HCT116 (cell line): ENCODE measurements around the gene CDK11B. TPM values are rescaled to one million over a fixed set of nuclear protein-coding genes. Genes with fewer than 3 reads are reported as not detected.

Experiments used
- ATAC-seq: fragments of 200-7000 bp; cut with Tn5 transposase; 2 replicates; pipeline ENCODE4 v1.9.1; 2020; ENCODE audit warnings: mild to moderate bottlenecking, moderate library complexity
- BruUV-seq: library from RNA; stranded (reverse); fragments of 400-500 nt; replicated peaks from 2 replicates; lab custom pipeline; 2021; lab: Mats Ljungman, UMichigan
- CTCF ChIA-PET: fragments of 300-600 bp; sonication (Branson Sonifier 250); formaldehyde crosslinking; loops from one replicate; lab custom pipeline; 2021; ENCODE audit warnings: antibody characterized with exemption; lab: Charles Lee
- POLR2A ChIA-PET: fragments of 300-600, 350-600 bp; sonication (Branson Sonifier 250); formaldehyde crosslinking; loops from one replicate; lab custom pipeline; 2021; ENCODE audit warnings: antibody characterized with exemption; lab: Charles Lee
- RAD21 ChIA-PET, 2 experiments: fragments of 300-600 bp; sonication (Branson Sonifier 250); formaldehyde crosslinking; loops; one replicate each; lab custom pipeline; 2023; ENCODE audit warnings: low total read pairs in 2 of 2; ENCODE audit not compliant: uncharacterized antibody in 2 of 2, unreplicated experiment in 2 of 2, low non-redundant PET in 1 of 2; lab: Charles Lee
- DNase-seq: peaks from one replicate; pipeline ENCODE4 v3.0.0-alpha.2; 2010; ENCODE audit warnings: low read depth, low spot score
- H2AFZ ChIP-seq: fragments of 200-600 bp; shearing (Covaris generic), sonication (generic); 2 replicates; pipeline ENCODE4 v1.6.1; 2017; ENCODE audit warnings: low read depth, mixed run types, mixed read lengths, antibody characterized with exemption, low read length; ENCODE audit not compliant: poor library complexity, severe bottlenecking
- H3K27ac ChIP-seq: 2 replicates; pipeline ENCODE4 v1.5.1; 2012; ENCODE audit warnings: low read depth, low read length
- H3K27me3 ChIP-seq: fragments of 200-600 bp; sonication (generic); 2 replicates; pipeline ENCODE4 v1.6.1; 2016; ENCODE audit warnings: mixed run types, low read length, mixed read lengths; ENCODE audit not compliant: insufficient read depth
- H3K36me3 ChIP-seq, 2 experiments: fragments of 200-500 bp in 1 of 2; fragments of 200-600 bp in 1 of 2; sonication (Bioruptor generic) in 1 of 2; sonication (generic) in 1 of 2; 2 replicates each; pipeline versions ENCODE4 v1.5.1 to v1.6.1; 2014 to 2016; ENCODE audit warnings: low read length in 2 of 2, inconsistent platforms in 1 of 2, mixed read lengths in 1 of 2, mixed run types in 1 of 2; ENCODE audit not compliant: insufficient read depth in 2 of 2, control insufficient read depth in 1 of 2
- H3K4me1 ChIP-seq, 2 experiments: fragments of 200-600 bp in 1 of 2; sonication (generic) in 1 of 2; 2 replicates each; pipeline versions ENCODE4 v1.5.1 to v1.6.1; 2012 to 2017; ENCODE audit warnings: low read length in 2 of 2, inconsistent platforms in 1 of 2, mild to moderate bottlenecking in 1 of 2, mixed read lengths in 1 of 2, mixed run types in 1 of 2, moderate library complexity in 1 of 2; ENCODE audit not compliant: insufficient read depth in 2 of 2, control insufficient read depth in 1 of 2
- H3K4me2 ChIP-seq: fragments of 200-600 bp; sonication (generic); 2 replicates; pipeline ENCODE4 v1.6.1; 2017; ENCODE audit warnings: mixed run types, low read length, mixed read lengths
- H3K4me3 ChIP-seq, 2 experiments: fragments of 200-600 bp in 1 of 2; sonication (generic) in 1 of 2; replicated peaks in 1 of 2; 2 replicates each; pipeline ENCODE4 v1.5.1; 2011 to 2016; ENCODE audit warnings: low read length in 2 of 2, control low read depth in 1 of 2, low read depth in 1 of 2, mild to moderate bottlenecking in 1 of 2, mixed read lengths in 1 of 2, mixed run types in 1 of 2
- H3K79me2 ChIP-seq: fragments of 200-600 bp; sonication (generic); 2 replicates; pipeline ENCODE4 v1.6.1; 2017; ENCODE audit warnings: mild to moderate bottlenecking, mixed run types, low read length, moderate library complexity, mixed read lengths; ENCODE audit not compliant: insufficient read depth
- H3K9ac ChIP-seq: fragments of 200-600 bp; sonication (generic); 2 replicates; pipeline ENCODE4 v1.6.1; 2016; ENCODE audit warnings: low read length, mixed read lengths
- H3K9me2 ChIP-seq: fragments of 200-600 bp; sonication (generic), shearing (Covaris generic); 2 replicates; pipeline ENCODE4 v1.6.1; 2017; ENCODE audit warnings: mixed run types, mild to moderate bottlenecking, moderate library complexity; ENCODE audit not compliant: insufficient read depth
- H3K9me3 ChIP-seq, 2 experiments: fragments of 200-500 bp in 1 of 2; fragments of 200-600 bp in 1 of 2; sonication (Bioruptor generic) in 1 of 2; sonication (generic) in 1 of 2; 2 replicates each; pipeline ENCODE4 v1.6.1; 2014 to 2017; ENCODE audit warnings: low read length in 2 of 2, mixed read lengths in 2 of 2, inconsistent platforms in 1 of 2, low read depth in 1 of 2, mild to moderate bottlenecking in 1 of 2, mixed run types in 1 of 2, moderate library complexity in 1 of 2; ENCODE audit not compliant: control insufficient read depth in 1 of 2, insufficient read depth in 1 of 2
- H4K20me1 ChIP-seq: fragments of 200-600 bp; sonication (generic), shearing (Covaris generic); 2 replicates; pipeline ENCODE4 v1.6.1; 2017; ENCODE audit warnings: mixed run types, mild to moderate bottlenecking, moderate library complexity; ENCODE audit not compliant: insufficient read depth
- CBX3 ChIP-seq: IDR thresholded peaks from 2 replicates; pipeline ENCODE4 v1.6.1; 2012; ENCODE audit warnings: low read depth
- CEBPB ChIP-seq: IDR thresholded peaks from 2 replicates; pipeline ENCODE4 v1.6.1; 2012; ENCODE audit warnings: low read depth
- CTCF ChIP-seq, 3 experiments: fragments of 200-600 bp in 1 of 3; sonication (generic) in 1 of 3; IDR thresholded peaks in 2 of 3; conservative IDR thresholded peaks in 1 of 3; 2 replicates each; pipeline ENCODE4 v1.5.1; 2012 to 2017; ENCODE audit warnings: low read depth in 2 of 3, low read length in 2 of 3, antibody characterized with exemption in 1 of 3, borderline replicate concordance in 1 of 3, control low read depth in 1 of 3, mild to moderate bottlenecking in 1 of 3, mixed read lengths in 1 of 3, mixed run types in 1 of 3, moderate library complexity in 1 of 3; ENCODE audit not compliant: insufficient read depth in 1 of 3
- EGR1 ChIP-seq: IDR thresholded peaks from 2 replicates; pipeline ENCODE4 v1.6.1; 2012; ENCODE audit warnings: low read depth
- EZH2phosphoT487 ChIP-seq: fragments of 200-600 bp; IDR thresholded peaks from 2 replicates; pipeline ENCODE4 v1.6.1; 2018; ENCODE audit warnings: antibody characterized with exemption, borderline replicate concordance
- JUND ChIP-seq: IDR thresholded peaks from 2 replicates; pipeline ENCODE4 v1.6.1; 2012
- POLR2AphosphoS5 ChIP-seq: IDR thresholded peaks from 2 replicates; pipeline ENCODE4 v1.6.1; 2011; ENCODE audit warnings: mild to moderate bottlenecking, low read depth, low read length, moderate library complexity
- RAD21 ChIP-seq: IDR thresholded peaks from 2 replicates; pipeline ENCODE4 v1.6.1; 2012; ENCODE audit warnings: low read depth, mild to moderate bottlenecking
- REST ChIP-seq: IDR thresholded peaks from 2 replicates; pipeline ENCODE4 v1.6.1; 2012; ENCODE audit warnings: low read depth
- SIN3A ChIP-seq: IDR thresholded peaks from 2 replicates; pipeline ENCODE4 v1.6.1; 2012; ENCODE audit warnings: low read depth
- SRF ChIP-seq: IDR thresholded peaks from 2 replicates; pipeline ENCODE4 v1.6.1; 2012; ENCODE audit warnings: low read depth
- TCF7L2 ChIP-seq: IDR thresholded peaks from 2 replicates; pipeline ENCODE4 v1.7.0; 2011; ENCODE audit warnings: borderline replicate concordance, inconsistent platforms; ENCODE audit not compliant: insufficient read depth, insufficient read length; ENCODE audit errors: extremely low read depth
- YY1 ChIP-seq: IDR thresholded peaks from 2 replicates; pipeline ENCODE4 v1.6.1; 2011; ENCODE audit warnings: low read length, low read depth, moderate library complexity, mild to moderate bottlenecking; ENCODE audit not compliant: insufficient replicate concordance; ENCODE audit errors: extremely low read depth
- ZFX ChIP-seq: fragments of 450-650 bp; IDR thresholded peaks from 2 replicates; pipeline ENCODE4 v1.6.1; 2017
- ZNF274 ChIP-seq: fragments of 200-500 bp; sonication (Bioruptor generic); IDR thresholded peaks from 2 replicates; pipeline ENCODE4 v1.6.1; 2014; ENCODE audit warnings: mild to moderate bottlenecking, low read depth, low read length, inconsistent platforms
- intact Hi-C: fragments of 100-400 bp; cut with micrococcal nuclease; formaldehyde crosslinking; loops from 2 replicates; pipeline ENCODE4 v1.10.0; 2022
- total RNA-seq: library from RNA; stranded (reverse); gene quantifications from one replicate; pipeline ENCODE4 v1.2.1, GENCODE V29; 2021; ENCODE audit not compliant: unreplicated experiment
- TF ChIP-seq, protein P1 (sequence below): IDR thresholded peaks from 2 replicates; pipeline ENCODE4 v1.6.1; 2011; ENCODE audit warnings: mild to moderate bottlenecking, low read length, moderate library complexity; ENCODE audit not compliant: insufficient replicate concordance; ENCODE audit errors: extremely low read depth
- TF ChIP-seq, protein P2 (sequence below): IDR thresholded peaks from 2 replicates; pipeline ENCODE4 v1.6.1; 2012

CDK11B gene
- total RNA-seq, 1 experiment from 2014 or later, result 31.5 TPM

DNA sequence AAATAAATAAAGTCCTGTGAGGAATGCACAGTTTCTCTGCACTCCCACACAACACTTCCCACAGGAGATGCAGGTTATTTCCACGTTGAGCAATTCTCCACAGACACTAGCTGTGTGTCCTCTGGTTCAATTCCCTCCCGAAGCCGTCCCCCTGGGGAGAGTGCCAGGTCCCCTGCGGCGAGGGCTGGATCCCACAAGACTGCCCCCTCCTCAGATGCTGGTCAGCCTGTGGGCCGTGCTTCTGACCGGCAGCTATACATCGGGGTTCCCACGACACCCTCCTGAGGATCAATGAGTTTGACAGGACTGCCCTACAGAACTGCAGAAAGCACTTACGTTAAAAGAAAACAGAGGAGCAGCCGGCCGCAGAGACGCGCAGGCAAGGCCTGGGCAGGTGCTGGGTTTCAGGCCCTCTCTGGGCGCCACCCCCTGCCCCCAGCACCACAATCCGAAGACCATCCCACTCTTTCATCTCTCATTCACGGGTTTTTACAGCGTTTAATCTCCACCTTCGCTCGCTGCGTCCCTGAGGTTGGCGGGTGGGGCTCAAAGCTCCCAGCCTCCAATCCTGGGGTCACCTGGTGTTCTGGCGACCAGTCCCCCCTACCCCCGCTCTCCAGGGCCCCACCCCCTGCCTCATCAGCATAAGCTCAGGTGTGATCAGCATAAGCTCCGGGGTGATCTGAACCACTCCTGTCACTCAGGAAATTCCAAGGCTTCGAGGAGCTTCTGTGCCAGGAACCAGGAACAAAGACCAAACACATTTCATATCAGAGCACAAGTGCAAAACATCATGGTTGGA lies 24.5 kb upstream of the CDK11B start:
- Histone ChIP-seq H3K27me3 (no peaks in the 10 kb centered on the region), H3K9me2 (no peaks in the 10 kb centered on the region), H3K79me2 (peaks cover 15% of the 10 kb centered on the region; the same call in 1 of the 2 replicates), H3K4me3 (no peak overlapping the region), H3K9me3 (no peaks in the 10 kb centered on the region), H3K27ac (no peak overlapping the region), H2AFZ (no peak overlapping the region), H3K4me1 (peaks cover 19 to 30% of the 10 kb centered on the region in 2 experiments), H3K36me3 (no peaks in the 10 kb centered on the region), H4K20me1 (no peaks in the 10 kb centered on the region), H3K4me2 (no peak overlapping the region), H3K9ac (no peak overlapping the region)
- ChIA-PET RAD21 (no interaction called here), POLR2A (no interaction called here), CTCF (no interaction called here)
- no peak for DNase-seq
- BruUV-seq, result no TSS peak
- intact Hi-C loops, result no loop called here
- ATAC-seq, result no peak
- TF ChIP-seq ZFX (no peak), TCF7L2 (no peak), SIN3A (no peak), JUND (no peak), CBX3 (no peak), EZH2phosphoT487 (no peak), YY1 (no peak), ZNF274 (no peak), SRF (no peak), RAD21 (no peak), EGR1 (no peak), CTCF (IDR thresholded peaks at IDR 0.05 in 2 of 3, conservative IDR thresholded peaks at IDR 0.05 in 1 of 3; ENCODE audit: borderline replicate concordance in 1 of 3, insufficient read depth in 1 of 3, low read depth in 2 of 3, low read length in 2 of 3) (no peak), CEBPB (no peak), POLR2AphosphoS5 (no peak), REST (no peak)
- TF ChIP-seq, protein P1, sequence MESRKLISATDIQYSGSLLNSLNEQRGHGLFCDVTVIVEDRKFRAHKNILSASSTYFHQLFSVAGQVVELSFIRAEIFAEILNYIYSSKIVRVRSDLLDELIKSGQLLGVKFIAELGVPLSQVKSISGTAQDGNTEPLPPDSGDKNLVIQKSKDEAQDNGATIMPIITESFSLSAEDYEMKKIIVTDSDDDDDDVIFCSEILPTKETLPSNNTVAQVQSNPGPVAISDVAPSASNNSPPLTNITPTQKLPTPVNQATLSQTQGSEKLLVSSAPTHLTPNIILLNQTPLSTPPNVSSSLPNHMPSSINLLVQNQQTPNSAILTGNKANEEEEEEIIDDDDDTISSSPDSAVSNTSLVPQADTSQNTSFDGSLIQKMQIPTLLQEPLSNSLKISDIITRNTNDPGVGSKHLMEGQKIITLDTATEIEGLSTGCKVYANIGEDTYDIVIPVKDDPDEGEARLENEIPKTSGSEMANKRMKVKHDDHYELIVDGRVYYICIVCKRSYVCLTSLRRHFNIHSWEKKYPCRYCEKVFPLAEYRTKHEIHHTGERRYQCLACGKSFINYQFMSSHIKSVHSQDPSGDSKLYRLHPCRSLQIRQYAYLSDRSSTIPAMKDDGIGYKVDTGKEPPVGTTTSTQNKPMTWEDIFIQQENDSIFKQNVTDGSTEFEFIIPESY, result no peak
- TF ChIP-seq, protein P2, sequence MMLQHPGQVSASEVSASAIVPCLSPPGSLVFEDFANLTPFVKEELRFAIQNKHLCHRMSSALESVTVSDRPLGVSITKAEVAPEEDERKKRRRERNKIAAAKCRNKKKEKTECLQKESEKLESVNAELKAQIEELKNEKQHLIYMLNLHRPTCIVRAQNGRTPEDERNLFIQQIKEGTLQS, result no peak
